HL-60 (cell line): ENCODE results near the gene PRDX1.

Source experiments
- CTCF ChIP-seq: IDR thresholded peaks from one replicate; pipeline ENCODE4 v1.5.1; 2011; ENCODE audit warnings: low read length, control low read depth, inconsistent platforms; ENCODE audit not compliant: insufficient read depth
- GABPA ChIP-seq: IDR thresholded peaks from 2 replicates; pipeline ENCODE4 v1.6.1; 2012; ENCODE audit warnings: low read depth
- POLR2AphosphoS5 ChIP-seq: IDR thresholded peaks from 2 replicates; pipeline ENCODE4 v1.6.1; 2012; ENCODE audit warnings: low read depth
- REST ChIP-seq: IDR thresholded peaks from 2 replicates; pipeline ENCODE4 v1.6.1; 2012; ENCODE audit warnings: low read depth; ENCODE audit not compliant: insufficient replicate concordance

- TF ChIP-seq CTCF (no peak), POLR2AphosphoS5 (no peak), GABPA (no peak), REST (no peak)
Measured at GRCh38 chr1:45542591-45542990, 20.9 kb upstream of the PRDX1 start.
